GM23248 (cell line): ENCODE data around the gene ASB4. TPM values are rescaled to one million over a fixed set of nuclear protein-coding genes. Genes with fewer than 3 reads are reported as not detected.

Experiments used
- DNase-seq: peaks from one replicate; pipeline ENCODE4 v3.0.0-alpha.2; 2015
- H2AFZ ChIP-seq: fragments of 200-600 bp; sonication (generic); 2 replicates; pipeline ENCODE4 v1.6.1; 2016; ENCODE audit warnings: antibody characterized with exemption
- H3F3A ChIP-seq: fragments of 200-600 bp; sonication (generic); 2 replicates; pipeline ENCODE4 v1.6.1; 2016; ENCODE audit warnings: mild to moderate bottlenecking, antibody characterized with exemption, mixed run types; ENCODE audit not compliant: insufficient read depth
- H3K27ac ChIP-seq: fragments of 200-600 bp; sonication (generic); 2 replicates; pipeline ENCODE4 v1.5.1; 2016; ENCODE audit warnings: mild to moderate bottlenecking
- H3K27me3 ChIP-seq: fragments of 200-600 bp; sonication (generic); replicated peaks from 2 replicates; pipeline ENCODE4 v1.6.1; 2016; ENCODE audit warnings: mild to moderate bottlenecking; ENCODE audit not compliant: insufficient read depth
- H3K36me3 ChIP-seq: fragments of 200-600 bp; sonication (generic); 2 replicates; pipeline ENCODE4 v1.6.1; 2016; ENCODE audit warnings: low read depth, mild to moderate bottlenecking
- H3K4me1 ChIP-seq: fragments of 200-600 bp; sonication (generic); 2 replicates; pipeline ENCODE4 v1.6.1; 2016; ENCODE audit warnings: mild to moderate bottlenecking; ENCODE audit not compliant: insufficient read depth
- H3K4me2 ChIP-seq: fragments of 200-600 bp; sonication (generic); one replicate; pipeline ENCODE4 v1.6.1; 2016; ENCODE audit warnings: mild to moderate bottlenecking; ENCODE audit not compliant: unreplicated experiment
- H3K4me3 ChIP-seq: fragments of 200-600 bp; sonication (generic); 2 replicates; pipeline ENCODE4 v1.5.1; 2016; ENCODE audit warnings: mild to moderate bottlenecking
- H3K79me2 ChIP-seq: fragments of 200-600 bp; sonication (generic); 2 replicates; pipeline ENCODE4 v1.6.1; 2016; ENCODE audit warnings: mild to moderate bottlenecking; ENCODE audit not compliant: insufficient read depth
- H3K9ac ChIP-seq: fragments of 200-600 bp; sonication (generic); 2 replicates; pipeline ENCODE4 v1.6.1; 2016; ENCODE audit warnings: mild to moderate bottlenecking
- H3K9me2 ChIP-seq: fragments of 200-600 bp; sonication (generic); 2 replicates; pipeline ENCODE4 v1.6.1; 2016; ENCODE audit warnings: mixed run types, mild to moderate bottlenecking, moderate library complexity; ENCODE audit not compliant: insufficient read depth
- H3K9me3 ChIP-seq: fragments of 200-600 bp; sonication (generic); one replicate; pipeline ENCODE4 v1.6.1; 2017; ENCODE audit warnings: low read depth
- H4K20me1 ChIP-seq: fragments of 200-600 bp; sonication (generic); 2 replicates; pipeline ENCODE4 v1.6.0; 2016; ENCODE audit not compliant: insufficient read depth
- EZH2 ChIP-seq: fragments of 200-600 bp; sonication (generic); IDR thresholded peaks from 2 replicates; pipeline ENCODE4 v1.6.1; 2018; ENCODE audit warnings: antibody characterized with exemption, mild to moderate bottlenecking; ENCODE audit not compliant: insufficient read depth, poor library complexity, severe bottlenecking
- EZH2phosphoT487 ChIP-seq: fragments of 200-600 bp; sonication (generic); IDR thresholded peaks from 2 replicates; pipeline ENCODE4 v1.6.1; 2018; ENCODE audit warnings: antibody characterized with exemption, moderate library complexity, mild to moderate bottlenecking, low read depth; ENCODE audit not compliant: insufficient read depth
- WGBS, 2 experiments: methylation state at CpG; one replicate each; pipeline ENCODE4 v1.1.6; 2015 to 2017; ENCODE audit warnings: low lambda C conversion rate in 2 of 2, low coverage in 1 of 2; ENCODE audit errors: missing lambda C conversion rate in 2 of 2; 5-methylcytosine and 5-hydroxymethylcytosine counted together
- in situ Hi-C: fragments of 300-500 bp; cut with MboI; formaldehyde crosslinking; loops from 2 replicates; pipeline ENCODE4 v1.15.0; 2020
- polyA plus RNA-seq: library from polyadenylated mRNA; unstranded; fragments of >200 nt; fragmentation: Nextera tagmentation; extraction: Ambion mirVana; gene quantifications from 2 replicates; pipeline ENCODE4 v1.2.1, GENCODE V29; 2016
- total RNA-seq: library from RNA; depleted of rRNA; stranded (reverse); fragments of >200 nt; shearing (Covaris generic); gene quantifications from 2 replicates; pipeline ENCODE4 v1.2.3, GENCODE V29; 2014

Gene ASB4
- total and polyA plus RNA-seq, 2 experiments from 2014 or later = not detected

- no peak overlapping the region for H3K27ac ChIP-seq
- H3F3A ChIP-seq = no peaks in the 10 kb centered on the region
- H4K20me1 ChIP-seq = no peaks in the 10 kb centered on the region
- no peak for DNase-seq
- no peaks in the 10 kb centered on the region for H3K79me2 ChIP-seq
- no peaks in the 10 kb centered on the region for H3K9me3 ChIP-seq
- in situ Hi-C loops = loop anchor here (25.0 kb wide), 1 partner anchor 331 kb away; no protein-coding TSS in a partner anchor
- WGBS, 2 experiments = 57 to 71% methylated on average over 1 of the region's 1 CpG
- TF ChIP-seq EZH2 (no peak), EZH2phosphoT487 (no peak)
- H2AFZ ChIP-seq = no peak overlapping the region
- H3K36me3 ChIP-seq = no peaks in the 10 kb centered on the region
- no peak overlapping the region for H3K4me3 ChIP-seq
- H3K9ac ChIP-seq = no peak overlapping the region
- no peaks in the 10 kb centered on the region for H3K27me3 ChIP-seq
- H3K4me2 ChIP-seq = no peak overlapping the region
- no peaks in the 10 kb centered on the region for H3K4me1 ChIP-seq
- H3K9me2 ChIP-seq = no peaks in the 10 kb centered on the region
These were observed 45.1 kb downstream of the ASB4 start for GRCh38 chr7:95530881-95531280.

GRCh38 chr7:95531605-95532219 is 46.0 kb downstream of the ASB4 start:
- Histone ChIP-seq H3K79me2 (no peaks in the 10 kb centered on the region), H2AFZ (no peak overlapping the region), H3F3A (no peaks in the 10 kb centered on the region), H3K9me3 (no peaks in the 10 kb centered on the region), H3K9me2 (no peaks in the 10 kb centered on the region), H3K27ac (no peak overlapping the region), H3K4me1 (no peaks in the 10 kb centered on the region), H3K36me3 (no peaks in the 10 kb centered on the region), H3K9ac (no peak overlapping the region), H3K4me2 (no peak overlapping the region), H3K4me3 (no peak overlapping the region), H4K20me1 (no peaks in the 10 kb centered on the region), H3K27me3 (0 out of 2 replicates have a peak, but pooled peaks cover 5% of the 10 kb centered on the region)
- peak; percentile 6 for DNase-seq
- TF ChIP-seq EZH2 (no peak), EZH2phosphoT487 (no peak)
- 50 to 60% methylated on average over 3 of the region's 3 CpGs for WGBS, 2 experiments
- in situ Hi-C loops = loop anchor here (25.0 kb wide), 1 partner anchor 331 kb away; no protein-coding TSS in a partner anchor

- Histone ChIP-seq H3K9me2 (no peaks in the 10 kb centered on the region), H3K27ac (no peak overlapping the region), H3K27me3 (0 out of 2 replicates have a peak, but pooled peaks cover 7% of the 10 kb centered on the region), H3K9me3 (no peaks in the 10 kb centered on the region), H3K4me2 (no peak overlapping the region), H3K4me3 (no peak overlapping the region), H3K79me2 (no peaks in the 10 kb centered on the region), H3F3A (no peaks in the 10 kb centered on the region), H3K4me1 (no peaks in the 10 kb centered on the region), H3K9ac (no peak overlapping the region), H3K36me3 (no peaks in the 10 kb centered on the region), H4K20me1 (no peaks in the 10 kb centered on the region), H2AFZ (no peak overlapping the region)
- DNase-seq = no peak
- TF ChIP-seq EZH2phosphoT487 = no peak
- WGBS, 2 experiments = 43 to 47% methylated on average over 2 of the region's 2 CpGs
- in situ Hi-C loops = loop anchor here (25.0 kb wide), 1 partner anchor 328 kb away; no protein-coding TSS in a partner anchor
These were observed 49.1 kb downstream of the ASB4 start for GRCh38 chr7:95534796-95535195.

GRCh38 chr7:95535662-95536061 is 49.9 kb downstream of the ASB4 start:
- no peak overlapping the region for H3K27ac ChIP-seq
- H3K36me3 ChIP-seq = no peaks in the 10 kb centered on the region
- H4K20me1 ChIP-seq = no peaks in the 10 kb centered on the region
- H3K27me3 ChIP-seq = 0 out of 2 replicates have a peak, but pooled peaks cover 7% of the 10 kb centered on the region
- H3K4me3 ChIP-seq = no peak overlapping the region
- no peak for DNase-seq
- H3K9me2 ChIP-seq = no peaks in the 10 kb centered on the region
- H3K4me1 ChIP-seq = no peaks in the 10 kb centered on the region
- H2AFZ ChIP-seq = no peak overlapping the region
- TF ChIP-seq EZH2phosphoT487 (no peak), EZH2 (no peak)
- H3K4me2 ChIP-seq = no peak overlapping the region
- H3K9me3 ChIP-seq = no peaks in the 10 kb centered on the region
- no peaks in the 10 kb centered on the region for H3K79me2 ChIP-seq
- H3K9ac ChIP-seq = no peak overlapping the region
- H3F3A ChIP-seq = no peaks in the 10 kb centered on the region
- in situ Hi-C loops = loop anchor here (25.0 kb wide), 1 partner anchor 327 kb away; no protein-coding TSS in a partner anchor
- 0 to 5% methylated on average over 1 of the region's 1 CpG for WGBS, 2 experiments
